GM12875 (cell line): ENCODE data around the gene ANKHD1.

Experiments used
- H3K4me3 ChIP-seq: one replicate; pipeline ENCODE4 v1.5.1; 2011; ENCODE audit warnings: low read depth, low read length, control low read depth
- TF ChIP-seq, protein P1 (sequence below): IDR thresholded peaks from 2 replicates; pipeline ENCODE4 v1.5.1; 2011; ENCODE audit warnings: low read depth, mild to moderate bottlenecking, control low read depth, inconsistent platforms, low read length, moderate library complexity, borderline replicate concordance; ENCODE audit not compliant: insufficient read depth

Gene ANKHD1

DNA sequence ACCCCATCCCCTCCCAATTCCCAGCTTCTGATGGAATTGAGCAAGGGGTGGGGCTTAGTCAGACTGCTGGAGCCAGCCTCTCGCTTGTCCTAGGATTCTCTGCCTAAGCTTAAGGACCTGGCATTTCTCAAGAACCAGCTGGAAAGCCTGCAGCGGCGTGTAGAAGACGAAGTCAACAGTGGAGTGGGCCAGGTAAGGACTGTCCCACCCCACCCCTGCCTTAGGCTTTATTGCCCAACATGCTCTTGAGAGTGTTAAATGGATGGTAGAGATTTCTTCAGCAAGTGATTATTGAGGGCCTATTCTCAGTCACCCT, 164.1 kb downstream of the ANKHD1 start:
- peak overlapping the region; percentile 92 for H3K4me3 ChIP-seq
- TF ChIP-seq, protein P1, sequence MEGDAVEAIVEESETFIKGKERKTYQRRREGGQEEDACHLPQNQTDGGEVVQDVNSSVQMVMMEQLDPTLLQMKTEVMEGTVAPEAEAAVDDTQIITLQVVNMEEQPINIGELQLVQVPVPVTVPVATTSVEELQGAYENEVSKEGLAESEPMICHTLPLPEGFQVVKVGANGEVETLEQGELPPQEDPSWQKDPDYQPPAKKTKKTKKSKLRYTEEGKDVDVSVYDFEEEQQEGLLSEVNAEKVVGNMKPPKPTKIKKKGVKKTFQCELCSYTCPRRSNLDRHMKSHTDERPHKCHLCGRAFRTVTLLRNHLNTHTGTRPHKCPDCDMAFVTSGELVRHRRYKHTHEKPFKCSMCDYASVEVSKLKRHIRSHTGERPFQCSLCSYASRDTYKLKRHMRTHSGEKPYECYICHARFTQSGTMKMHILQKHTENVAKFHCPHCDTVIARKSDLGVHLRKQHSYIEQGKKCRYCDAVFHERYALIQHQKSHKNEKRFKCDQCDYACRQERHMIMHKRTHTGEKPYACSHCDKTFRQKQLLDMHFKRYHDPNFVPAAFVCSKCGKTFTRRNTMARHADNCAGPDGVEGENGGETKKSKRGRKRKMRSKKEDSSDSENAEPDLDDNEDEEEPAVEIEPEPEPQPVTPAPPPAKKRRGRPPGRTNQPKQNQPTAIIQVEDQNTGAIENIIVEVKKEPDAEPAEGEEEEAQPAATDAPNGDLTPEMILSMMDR = no peak

DNA sequence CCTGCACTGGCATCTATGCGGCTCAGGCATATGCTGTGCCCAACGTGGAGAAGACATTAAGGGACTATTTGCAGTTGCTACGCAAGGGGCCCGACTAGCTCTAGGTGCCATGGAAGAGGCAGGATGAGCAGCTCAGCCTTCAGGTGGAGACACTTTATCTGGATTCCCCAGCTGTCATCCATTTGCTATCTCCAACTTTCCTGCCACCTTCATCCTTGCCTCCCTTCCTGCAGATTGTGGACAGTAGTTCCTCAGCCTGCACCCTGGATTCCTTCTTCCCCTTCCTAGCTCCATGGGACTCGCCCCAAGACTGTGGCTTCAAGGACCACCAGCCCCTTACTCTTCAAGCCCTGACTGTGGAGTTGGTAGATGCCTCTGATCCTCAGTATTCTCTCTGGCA, 165.0 kb downstream of the ANKHD1 start:
- H3K4me3 ChIP-seq = no peak overlapping the region
- TF ChIP-seq, protein P1 = no peak

DNA sequence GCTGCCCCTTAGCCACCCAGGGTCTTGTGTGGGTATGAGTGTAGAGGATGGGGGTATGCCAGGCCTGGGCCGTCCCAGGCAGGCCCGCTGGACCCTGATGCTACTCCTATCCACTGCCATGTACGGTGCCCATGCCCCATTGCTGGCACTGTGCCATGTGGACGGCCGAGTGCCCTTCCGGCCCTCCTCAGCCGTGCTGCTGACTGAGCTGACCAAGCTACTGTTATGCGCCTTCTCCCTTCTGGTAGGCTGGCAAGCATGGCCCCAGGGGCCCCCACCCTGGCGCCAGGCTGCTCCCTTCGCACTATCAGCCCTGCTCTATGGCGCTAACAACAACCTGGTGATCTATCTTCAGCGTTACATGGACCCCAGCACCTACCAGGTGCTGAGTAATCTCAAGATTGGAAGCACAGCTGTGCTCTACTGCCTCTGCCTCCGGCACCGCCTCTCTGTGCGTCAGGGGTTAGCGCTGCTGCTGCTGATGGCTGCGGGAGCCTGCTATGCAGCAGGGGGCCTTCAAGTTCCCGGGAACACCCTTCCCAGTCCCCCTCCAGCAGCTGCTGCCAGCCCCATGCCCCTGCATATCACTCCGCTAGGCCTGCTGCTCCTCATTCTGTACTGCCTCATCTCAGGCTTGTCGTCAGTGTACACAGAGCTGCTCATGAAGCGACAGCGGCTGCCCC, 165.6 kb downstream of the ANKHD1 start:
- H3K4me3 ChIP-seq = no peak overlapping the region

DNA sequence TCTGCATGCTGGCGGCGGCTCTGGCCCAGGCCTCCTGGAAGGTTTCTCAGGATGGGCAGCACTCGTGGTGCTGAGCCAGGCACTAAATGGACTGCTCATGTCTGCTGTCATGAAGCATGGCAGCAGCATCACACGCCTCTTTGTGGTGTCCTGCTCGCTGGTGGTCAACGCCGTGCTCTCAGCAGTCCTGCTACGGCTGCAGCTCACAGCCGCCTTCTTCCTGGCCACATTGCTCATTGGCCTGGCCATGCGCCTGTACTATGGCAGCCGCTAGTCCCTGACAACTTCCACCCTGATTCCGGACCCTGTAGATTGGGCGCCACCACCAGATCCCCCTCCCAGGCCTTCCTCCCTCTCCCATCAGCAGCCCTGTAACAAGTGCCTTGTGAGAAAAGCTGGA, 166.2 kb downstream of the ANKHD1 start:
- TF ChIP-seq, protein P1 = no peak

More for the DNA sequence above, 165.6 kb downstream of the ANKHD1 start:
- TF ChIP-seq, protein P1 = no peak

DNA sequence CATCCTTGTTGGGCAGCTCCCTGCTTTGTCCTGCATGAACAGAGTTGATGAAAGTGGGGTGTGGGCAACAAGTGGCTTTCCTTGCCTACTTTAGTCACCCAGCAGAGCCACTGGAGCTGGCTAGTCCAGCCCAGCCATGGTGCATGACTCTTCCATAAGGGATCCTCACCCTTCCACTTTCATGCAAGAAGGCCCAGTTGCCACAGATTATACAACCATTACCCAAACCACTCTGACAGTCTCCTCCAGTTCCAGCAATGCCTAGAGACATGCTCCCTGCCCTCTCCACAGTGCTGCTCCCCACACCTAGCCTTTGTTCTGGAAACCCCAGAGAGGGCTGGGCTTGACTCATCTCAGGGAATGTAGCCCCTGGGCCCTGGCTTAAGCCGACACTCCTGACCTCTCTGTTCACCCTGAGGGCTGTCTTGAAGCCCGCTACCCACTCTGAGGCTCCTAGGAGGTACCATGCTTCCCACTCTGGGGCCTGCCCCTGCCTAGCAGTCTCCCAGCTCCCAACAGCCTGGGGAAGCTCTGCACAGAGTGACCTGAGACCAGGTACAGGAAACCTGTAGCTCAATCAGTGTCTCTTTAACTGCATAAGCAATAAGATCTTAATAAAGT, 166.9 kb downstream of the ANKHD1 start:
- H3K4me3 ChIP-seq = no peak overlapping the region

More for the DNA sequence above, 166.2 kb downstream of the ANKHD1 start:
- H3K4me3 ChIP-seq = no peak overlapping the region

DNA sequence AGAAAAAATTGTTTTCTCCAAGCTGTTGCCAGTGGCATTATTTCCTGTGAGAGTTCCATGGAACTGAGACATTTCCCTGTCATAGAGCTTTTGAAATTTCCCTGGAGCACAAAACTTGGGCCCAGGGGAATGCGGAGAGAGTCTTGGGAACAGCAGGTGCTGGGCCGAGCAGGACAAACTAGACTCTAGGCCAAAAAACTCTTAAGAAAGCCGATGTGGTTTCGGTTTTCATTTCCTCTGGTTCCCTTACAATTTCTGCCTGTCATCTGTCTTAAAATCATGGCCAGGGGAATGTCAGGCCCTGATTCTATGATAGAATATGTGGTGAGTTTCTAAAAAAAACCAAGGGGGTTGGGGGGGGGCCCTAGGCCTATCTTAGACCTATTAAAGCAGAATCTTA, 167.6 kb downstream of the ANKHD1 start:
- TF ChIP-seq, protein P1 = no peak
- H3K4me3 ChIP-seq = no peak overlapping the region

More for the DNA sequence above, 166.9 kb downstream of the ANKHD1 start:
- TF ChIP-seq, protein P1 = no peak

DNA sequence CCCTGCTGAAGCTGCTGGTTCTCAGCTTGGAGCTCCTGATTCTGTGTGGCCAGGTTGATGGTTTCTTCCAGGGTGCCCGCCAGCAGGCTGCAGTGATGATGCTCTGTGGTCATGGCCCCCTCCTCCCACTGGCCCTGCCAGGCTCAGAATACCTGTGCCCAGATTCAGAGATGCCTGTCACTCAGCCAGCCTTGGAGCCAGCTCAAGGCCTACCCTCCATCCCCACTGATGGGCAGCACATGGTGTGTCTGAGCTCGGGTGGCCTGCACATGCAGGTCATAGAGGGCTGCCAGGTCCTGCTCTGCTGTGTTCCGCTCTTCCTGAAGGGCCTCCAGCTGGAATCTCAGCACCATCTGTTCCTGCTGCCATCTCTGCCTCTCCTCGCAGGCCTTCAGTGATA, 168.4 kb downstream of the ANKHD1 start:
- TF ChIP-seq, protein P1 = no peak
- no peak overlapping the region for H3K4me3 ChIP-seq
